Omental fat pad (tissue), 4 donors: ENCODE measurements around the gene NAALADL2. TPM values are rescaled to one million over a fixed set of nuclear protein-coding genes. Genes with fewer than 3 reads are reported as not detected.

Source experiments
- ATAC-seq: fragments of 150-250 bp; one replicate; pipeline ENCODE4 v1.9.1; 2016; ENCODE audit warnings: mild to moderate bottlenecking, moderate library complexity; ENCODE audit not compliant: low FRiP score
- DNase-seq: peaks from one replicate; pipeline ENCODE4 v3.0.0-alpha.2; 2019; ENCODE audit warnings: low spot score
- CTCF ChIP-seq, 3 donors: fragments of 450-650 bp; IDR thresholded peaks; one replicate each; pipeline ENCODE4 v1.5.1; 2016 to 2017; ENCODE audit warnings: antibody characterized with exemption in 3 of 3, mild to moderate bottlenecking in 3 of 3, moderate library complexity in 2 of 3
- total RNA-seq, 4 donors: library from RNA; depleted of rRNA; stranded (reverse); fragments of >200 nt; gene quantifications; one replicate each; pipeline ENCODE4 v1.1.0, GENCODE V29; 2016

Gene NAALADL2
- total RNA-seq, 4 donors from 2014 or later = 6.5 to 15.1 (median 8.0) TPM

- ATAC-seq = no peak
- no peak for TF ChIP-seq CTCF (IDR thresholded peaks at IDR 0.05)
- DNase-seq = no peak
Measured at GRCh38 chr3:175679568-175679967, 820.4 kb downstream of the NAALADL2 start.

DNA sequence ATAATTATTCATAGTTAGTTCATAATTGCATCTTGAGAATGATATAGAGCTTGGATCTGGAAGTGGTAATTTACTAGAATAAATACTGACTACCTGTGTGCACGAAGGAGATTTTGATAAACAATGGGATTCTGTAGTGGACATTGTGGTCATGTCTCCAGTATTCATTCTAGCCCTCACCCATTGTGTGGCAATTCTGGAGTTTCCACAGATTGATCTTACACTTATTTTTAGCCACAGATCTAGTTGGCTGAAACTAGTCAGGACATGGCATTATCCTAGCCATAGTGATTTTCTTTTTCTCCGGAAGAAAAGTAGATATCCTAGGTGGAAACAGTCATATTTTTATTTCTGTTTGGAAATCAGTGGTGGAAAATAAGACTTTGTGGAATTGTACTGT, 833.1 kb downstream of the NAALADL2 start:
- no peak for TF ChIP-seq CTCF (IDR thresholded peaks at IDR 0.05)
- DNase-seq (no peak), ATAC-seq (no peak)

- TF ChIP-seq CTCF (IDR thresholded peaks at IDR 0.05) = no peak
- DNase-seq (no peak), ATAC-seq (no peak)
Measured at GRCh38 chr3:175695251-175695650, 836.1 kb downstream of the NAALADL2 start.

DNA sequence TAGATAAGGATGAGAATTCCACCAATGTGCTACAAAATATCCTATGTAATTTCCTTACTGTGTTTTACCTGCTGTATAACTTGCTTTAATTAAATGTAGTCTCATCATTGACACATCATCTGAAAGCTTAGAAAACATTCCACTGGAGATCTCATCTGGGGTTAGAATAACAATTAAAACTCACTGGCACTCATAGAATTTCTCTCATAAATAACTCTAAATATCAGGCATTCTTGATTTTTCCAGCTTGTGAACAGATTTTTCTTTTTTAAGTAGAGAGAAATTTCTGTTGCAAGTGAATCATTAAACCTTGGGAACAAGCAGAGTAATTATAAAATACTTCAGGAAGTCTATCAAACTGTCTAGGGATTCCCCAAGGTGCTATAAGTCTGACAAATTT, 843.8 kb downstream of the NAALADL2 start:
- TF ChIP-seq CTCF (IDR thresholded peaks at IDR 0.05) = no peak
- no peak for DNase-seq

DNA sequence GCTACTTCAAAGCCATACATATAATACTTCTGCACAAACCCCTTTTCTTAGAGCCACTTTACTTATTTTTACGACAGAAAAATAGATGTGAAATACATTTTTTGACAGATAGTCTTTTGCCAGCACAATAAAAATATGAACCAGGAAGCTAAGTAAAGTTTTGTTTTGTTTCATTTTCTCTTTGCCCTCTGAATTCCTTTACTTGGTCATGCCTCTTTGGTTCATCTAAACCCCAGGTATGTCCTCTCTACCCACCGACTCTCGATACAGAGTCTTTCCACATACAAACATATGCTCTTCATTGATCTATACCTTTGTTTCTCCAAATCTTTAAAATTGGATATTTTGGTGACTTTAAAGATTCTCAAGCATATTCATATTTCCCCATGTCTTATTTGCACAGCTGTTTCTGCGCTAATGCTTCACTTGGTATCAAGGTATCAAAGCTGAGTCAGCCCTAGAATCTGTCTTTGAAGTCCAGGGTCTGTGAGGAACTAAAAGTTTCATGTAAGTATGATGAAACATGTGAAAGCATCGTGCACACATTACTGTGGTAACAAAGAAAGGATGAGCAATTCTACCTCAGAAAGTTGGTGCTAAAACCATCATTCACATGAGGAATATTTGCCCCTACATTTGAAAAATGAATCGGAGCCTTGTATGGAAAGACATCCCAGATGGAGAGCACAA, 845.4 kb downstream of the NAALADL2 start:
- TF ChIP-seq CTCF (IDR thresholded peaks at IDR 0.05) = no peak
- no peak for DNase-seq
- ATAC-seq = no peak

More for the DNA sequence above, 843.8 kb downstream of the NAALADL2 start:
- no peak for ATAC-seq

- DNase-seq = no peak
- no peak for TF ChIP-seq CTCF (IDR thresholded peaks at IDR 0.05)
- ATAC-seq = no peak
Measured at GRCh38 chr3:175713268-175713667, 854.1 kb downstream of the NAALADL2 start.

GRCh38 chr3:175716446-175716845, 857.3 kb downstream of the NAALADL2 start:
- no peak for TF ChIP-seq CTCF (IDR thresholded peaks at IDR 0.05)
- no peak for ATAC-seq
- no peak for DNase-seq
